ENCODE measurements around the gene AKR1C2. TPM values are rescaled to one million over a fixed set of nuclear protein-coding genes. Genes with fewer than 3 reads are reported as not detected.
"Not testable (repeated sequence)": the region's sequence is repeated elsewhere in the genome, so short reads cannot be mapped to it uniquely, and the experiment has no call there.

AKR1C2 gene
- total RNA-seq, 1 donor from 2014 or later: 4.7 TPM

- Mint-ChIP-seq H3K9me3 (no peaks in the 10 kb centered on the region), H3K27me3 (ENCODE audit: insufficient read depth, low read depth) (peaks cover 2% of the 10 kb centered on the region), H3K4me1 (no peaks in the 10 kb centered on the region), H3K27ac (no peak overlapping the region), H3K4me3 (no peak overlapping the region), H3K36me3 (no peaks in the 10 kb centered on the region)
- H3F3A ChIP-seq (ENCODE audit: low read depth): no peaks in the 10 kb centered on the region
- H3K79me2 ChIP-seq (ENCODE audit: low read depth): no peaks in the 10 kb centered on the region
- H3K4me1 ChIP-seq: no peaks in the 10 kb centered on the region
- H3K9me3 ChIP-seq (ENCODE audit: low read depth): no peaks in the 10 kb centered on the region
- H3K27me3 ChIP-seq: no peaks in the 10 kb centered on the region
- no peak overlapping the region for H3K4me2 ChIP-seq
- no peaks in the 10 kb centered on the region for H4K20me1 ChIP-seq (ENCODE audit: low read depth)
- H3K4me3 ChIP-seq: no peak overlapping the region
- no peaks in the 10 kb centered on the region for H3K36me3 ChIP-seq
- DNase-seq (ENCODE audit: low spot score): no peak
- H3K9ac ChIP-seq: no peak overlapping the region
- no peak overlapping the region for H3K27ac ChIP-seq
- no peak for TF ChIP-seq CTCF (IDR thresholded peaks at IDR 0.05)
- TF ChIP-seq EZH2 (IDR thresholded peaks at IDR 0.05): no peak
- TF ChIP-seq EZH2phosphoT487 (IDR thresholded peaks at IDR 0.05): no peak
- H2AFZ ChIP-seq (replicated peaks): no peak overlapping the region
Observed at GRCh38 chr10:4953405-4953804, 50.3 kb downstream of the AKR1C2 start.

DNA sequence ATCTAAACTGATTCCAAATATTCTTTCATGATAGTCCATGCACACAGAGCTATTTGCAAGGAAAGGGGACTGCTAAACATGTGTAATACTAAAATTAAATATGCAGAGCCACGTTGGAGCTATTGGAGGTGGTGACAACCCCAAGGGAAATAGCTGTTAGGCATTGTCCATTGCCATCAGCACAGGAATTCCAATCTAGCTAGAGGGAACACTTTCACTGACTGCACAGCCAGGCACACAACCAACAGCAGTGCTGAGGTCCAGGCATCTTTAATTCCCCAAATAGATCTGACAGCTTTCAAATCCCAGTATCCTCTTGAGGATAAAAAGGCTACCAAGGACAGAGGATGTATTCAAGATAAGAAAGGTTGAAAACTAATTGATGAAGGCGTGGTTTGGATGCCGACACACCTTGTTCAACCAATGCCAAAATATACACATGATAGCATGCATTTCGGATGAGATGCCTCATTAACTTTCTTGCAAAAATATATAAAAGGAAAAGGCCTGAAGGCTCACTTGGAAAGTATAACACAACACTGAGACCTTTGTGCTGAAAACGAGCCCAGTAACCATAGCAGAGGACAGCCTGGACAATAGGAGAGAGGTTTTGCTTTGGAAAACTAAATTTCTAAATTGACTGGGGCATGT is 52.0 kb downstream of the AKR1C2 start:
- not testable (repeated sequence) for H2AFZ ChIP-seq (replicated peaks); H3K9me3 ChIP-seq (ENCODE audit: low read depth); H3K27me3 ChIP-seq; H3K4me1 ChIP-seq; H3K9ac ChIP-seq; H3K36me3 Mint-ChIP-seq; H4K20me1 ChIP-seq (ENCODE audit: low read depth); H3K79me2 ChIP-seq (ENCODE audit: low read depth); H3K27me3 Mint-ChIP-seq (ENCODE audit: insufficient read depth, low read depth); H3K4me3 ChIP-seq; H3K27ac ChIP-seq; H3K27ac Mint-ChIP-seq; H3K4me2 ChIP-seq; H3K4me1 Mint-ChIP-seq; H3K9me3 Mint-ChIP-seq; H3K36me3 ChIP-seq; H3F3A ChIP-seq (ENCODE audit: low read depth); H3K4me3 Mint-ChIP-seq; DNase-seq (ENCODE audit: low spot score)

- Histone ChIP-seq H3K4me3 (no peak overlapping the region), H3K27ac (no peak overlapping the region), H3K4me2 (no peak overlapping the region), H3F3A (ENCODE audit: low read depth) (no peaks in the 10 kb centered on the region), H3K36me3 (no peaks in the 10 kb centered on the region), H3K9me3 (ENCODE audit: low read depth) (no peaks in the 10 kb centered on the region), H3K79me2 (ENCODE audit: low read depth) (no peaks in the 10 kb centered on the region), H3K27me3 (no peaks in the 10 kb centered on the region), H3K9ac (no peak overlapping the region), H3K4me1 (no peaks in the 10 kb centered on the region), H2AFZ (replicated peaks) (no peak overlapping the region), H4K20me1 (ENCODE audit: low read depth) (no peaks in the 10 kb centered on the region)
- TF ChIP-seq EZH2phosphoT487 (IDR thresholded peaks at IDR 0.05) (no peak), EZH2 (IDR thresholded peaks at IDR 0.05) (no peak), CTCF (IDR thresholded peaks at IDR 0.05) (no peak)
- Mint-ChIP-seq H3K4me1 (no peaks in the 10 kb centered on the region), H3K36me3 (no peaks in the 10 kb centered on the region), H3K27ac (no peak overlapping the region), H3K4me3 (no peak overlapping the region), H3K9me3 (no peaks in the 10 kb centered on the region), H3K27me3 (ENCODE audit: insufficient read depth, low read depth) (no peaks in the 10 kb centered on the region)
- DNase-seq (ENCODE audit: low spot score): no peak
Observed at GRCh38 chr10:4947635-4948596, 55.7 kb downstream of the AKR1C2 start.
